ENCODE results near the gene PRAMEF20. TPM values are rescaled to one million over a fixed set of nuclear protein-coding genes. Genes with fewer than 3 reads are reported as not detected.

The PRAMEF20 gene
- polyA plus RNA-seq, 2 of the 4 experiments (the other 2 are of a cell fraction) = not detected

GRCh38 chr1:13450204-13450603 is 40.0 kb downstream of the PRAMEF20 start:
- ChIA-PET CTCF (no interaction called here), POLR2A (no interaction called here)
- Histone ChIP-seq H3K4me2 (no peak overlapping the region), H3K4me3 (no peak overlapping the region), H3K27ac (no peak overlapping the region), H3K4me1 (no peaks in the 10 kb centered on the region), H3K9me3 (no peaks in the 10 kb centered on the region)
- FAIRE-seq = no peak
- no peak for ATAC-seq
- WGBS (ENCODE audit: missing lambda C conversion rate) = 1% methylated on average over 5 of the region's 7 CpGs
- no peak for DNase-seq (ENCODE audit: low read depth in 1 of 2, low spot score in 1 of 2)
- no peak for TF ChIP-seq EHMT2 (IDR thresholded peaks at IDR 0.05; ENCODE audit: low read depth)
- no peak for TF ChIP-seq HEYL (CRISPR knock-in tag; IDR thresholded peaks at IDR 0.05)
- TF ChIP-seq, protein P1, sequence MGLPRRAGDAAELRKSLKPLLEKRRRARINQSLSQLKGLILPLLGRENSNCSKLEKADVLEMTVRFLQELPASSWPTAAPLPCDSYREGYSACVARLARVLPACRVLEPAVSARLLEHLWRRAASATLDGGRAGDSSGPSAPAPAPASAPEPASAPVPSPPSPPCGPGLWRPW (IDR thresholded peaks at IDR 0.05) = no peak
- TF ChIP-seq HOXB13 (CRISPR knock-in tag; IDR thresholded peaks at IDR 0.05; ENCODE audit: low read depth) = no peak
- TF ChIP-seq SREBF2 (IDR thresholded peaks at IDR 0.05) = no peak
- TF ChIP-seq NPAS2 (CRISPR knock-in tag; IDR thresholded peaks at IDR 0.05; ENCODE audit: borderline replicate concordance) = no peak
- TF ChIP-seq PHF8 (IDR thresholded peaks at IDR 0.05; ENCODE audit: borderline replicate concordance, low read depth) = no peak
- no peak for TF ChIP-seq RNF2 (IDR thresholded peaks at IDR 0.05; ENCODE audit: borderline replicate concordance, low read depth)
- no peak for TF ChIP-seq CEBPB (IDR thresholded peaks at IDR 0.05)
- no peak for TF ChIP-seq RAD21 (conservative IDR thresholded peaks at IDR 0.05 in 1 of 2, IDR thresholded peaks at IDR 0.05 in 1 of 2)
- no peak for TF ChIP-seq POLR2AphosphoS2 (conservative IDR thresholded peaks at IDR 0.05; ENCODE audit: low read length)
- no peak for TF ChIP-seq EP300 (IDR thresholded peaks at IDR 0.05)
- no peak for TF ChIP-seq KDM1A (IDR thresholded peaks at IDR 0.05; ENCODE audit: low read depth)
- TF ChIP-seq FOSB (CRISPR knock-in tag; IDR thresholded peaks at IDR 0.05) = no peak
- no peak for TF ChIP-seq RFX5 (IDR thresholded peaks at IDR 0.05)
- no peak for TF ChIP-seq JUNB (IDR thresholded peaks at IDR 0.05)
- TF ChIP-seq BHLHE40 (IDR thresholded peaks at IDR 0.05; ENCODE audit: low read depth, low read length) = no peak

GRCh38 chr1:13451399-13451965 is 41.2 kb downstream of the PRAMEF20 start:
- no peak overlapping the region for H3K27ac ChIP-seq
- ATAC-seq (no peak), FAIRE-seq (no peak), DNase-seq (ENCODE audit: low read depth in 1 of 2, low spot score in 1 of 2) (no peak)
- TF ChIP-seq CHD4 (IDR thresholded peaks at IDR 0.05; ENCODE audit: borderline replicate concordance) = no peak
- TF ChIP-seq, protein P2, sequence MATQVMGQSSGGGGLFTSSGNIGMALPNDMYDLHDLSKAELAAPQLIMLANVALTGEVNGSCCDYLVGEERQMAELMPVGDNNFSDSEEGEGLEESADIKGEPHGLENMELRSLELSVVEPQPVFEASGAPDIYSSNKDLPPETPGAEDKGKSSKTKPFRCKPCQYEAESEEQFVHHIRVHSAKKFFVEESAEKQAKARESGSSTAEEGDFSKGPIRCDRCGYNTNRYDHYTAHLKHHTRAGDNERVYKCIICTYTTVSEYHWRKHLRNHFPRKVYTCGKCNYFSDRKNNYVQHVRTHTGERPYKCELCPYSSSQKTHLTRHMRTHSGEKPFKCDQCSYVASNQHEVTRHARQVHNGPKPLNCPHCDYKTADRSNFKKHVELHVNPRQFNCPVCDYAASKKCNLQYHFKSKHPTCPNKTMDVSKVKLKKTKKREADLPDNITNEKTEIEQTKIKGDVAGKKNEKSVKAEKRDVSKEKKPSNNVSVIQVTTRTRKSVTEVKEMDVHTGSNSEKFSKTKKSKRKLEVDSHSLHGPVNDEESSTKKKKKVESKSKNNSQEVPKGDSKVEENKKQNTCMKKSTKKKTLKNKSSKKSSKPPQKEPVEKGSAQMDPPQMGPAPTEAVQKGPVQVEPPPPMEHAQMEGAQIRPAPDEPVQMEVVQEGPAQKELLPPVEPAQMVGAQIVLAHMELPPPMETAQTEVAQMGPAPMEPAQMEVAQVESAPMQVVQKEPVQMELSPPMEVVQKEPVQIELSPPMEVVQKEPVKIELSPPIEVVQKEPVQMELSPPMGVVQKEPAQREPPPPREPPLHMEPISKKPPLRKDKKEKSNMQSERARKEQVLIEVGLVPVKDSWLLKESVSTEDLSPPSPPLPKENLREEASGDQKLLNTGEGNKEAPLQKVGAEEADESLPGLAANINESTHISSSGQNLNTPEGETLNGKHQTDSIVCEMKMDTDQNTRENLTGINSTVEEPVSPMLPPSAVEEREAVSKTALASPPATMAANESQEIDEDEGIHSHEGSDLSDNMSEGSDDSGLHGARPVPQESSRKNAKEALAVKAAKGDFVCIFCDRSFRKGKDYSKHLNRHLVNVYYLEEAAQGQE (IDR thresholded peaks at IDR 0.05) = no peak
- no peak for TF ChIP-seq TFCP2L1 (CRISPR knock-in tag; IDR thresholded peaks at IDR 0.05)
- no peaks in the 10 kb centered on the region for H3K4me1 ChIP-seq
- 11% methylated on average over 6 of the region's 6 CpGs for WGBS (ENCODE audit: missing lambda C conversion rate)
- no peak overlapping the region for H3K4me3 ChIP-seq
- ChIA-PET POLR2A (no interaction called here), CTCF (no interaction called here)
- H3K4me2 ChIP-seq = no peak overlapping the region
- no peaks in the 10 kb centered on the region for H3K9me3 ChIP-seq

- FAIRE-seq = no peak
- CTCF ChIA-PET = no interaction called here
Observed at GRCh38 chr1:13456904-13457532, 46.8 kb downstream of the PRAMEF20 start.

More at GRCh38 chr1:13456904-13457532, 46.8 kb downstream of the PRAMEF20 start:
- H3K4me1 ChIP-seq = no peaks in the 10 kb centered on the region
- DNase-seq (ENCODE audit: low read depth in 1 of 2, low spot score in 1 of 2) = no peak
- no peak overlapping the region for H3K4me2 ChIP-seq
- TF ChIP-seq RAD21 (conservative IDR thresholded peaks at IDR 0.05 in 1 of 2, IDR thresholded peaks at IDR 0.05 in 1 of 2) = no peak
- ATAC-seq = no peak
- H3K4me3 ChIP-seq = no peak overlapping the region
- H3K9me3 ChIP-seq = no peaks in the 10 kb centered on the region
- POLR2A ChIA-PET = no interaction called here
- WGBS (ENCODE audit: missing lambda C conversion rate) = 19% methylated on average over 11 of the region's 15 CpGs
- no peak overlapping the region for H3K27ac ChIP-seq

Measured in A549 (cell line).